Endothelial cell of umbilical vein (primary cell): ENCODE measurements around the gene MAPKAP1. TPM values are rescaled to one million over a fixed set of nuclear protein-coding genes. Genes with fewer than 3 reads are reported as not detected.

Source experiments
- BruUV-seq: library from RNA; stranded (reverse); fragments of 400-500 nt; replicated peaks from 2 replicates; lab custom pipeline; 2021; lab: Mats Ljungman, UMichigan
- CTCF ChIA-PET: fragments of 300-600, 350-600 bp; sonication (Branson Sonifier 250); formaldehyde crosslinking; loops from one replicate; lab custom pipeline; 2021; ENCODE audit warnings: antibody characterized with exemption, inconsistent platforms; lab: Charles Lee
- POLR2A ChIA-PET: fragments of 300-600, 350-600 bp; sonication (Branson Sonifier 250); formaldehyde crosslinking; loops from one replicate; lab custom pipeline; 2021; ENCODE audit warnings: antibody characterized with exemption, inconsistent platforms; lab: Charles Lee
- DNase-seq: peaks from one replicate; pipeline ENCODE4 v3.0.0-alpha.2; 2011; ENCODE audit warnings: low read depth, low spot score
- FAIRE-seq: peaks from 2 replicates; lab custom pipeline; 2011; peaks lifted over from hg19 to GRCh38; lab: Jason Lieb, UNC
- H2AFZ ChIP-seq: 2 replicates; pipeline ENCODE4 v1.6.0; 2012; ENCODE audit warnings: low read depth, low read length, control low read depth, inconsistent platforms
- H3K27ac ChIP-seq: 2 replicates; pipeline ENCODE4 v1.5.1; 2011; ENCODE audit warnings: low read depth, mild to moderate bottlenecking, control low read depth, low read length, moderate library complexity; ENCODE audit not compliant: insufficient read depth
- H3K27me3 ChIP-seq, 2 experiments: 2 replicates each; pipeline versions ENCODE4 v1.6.0 to v1.6.1; 2011; ENCODE audit warnings: low read length in 2 of 2, mixed read lengths in 1 of 2; ENCODE audit not compliant: control insufficient read depth in 2 of 2, insufficient read depth in 2 of 2
- H3K36me3 ChIP-seq, 2 experiments: 2 replicates in 1 of 2; 3 replicates in 1 of 2; pipeline ENCODE4 v1.5.1; 2011; ENCODE audit warnings: low read length in 2 of 2, mild to moderate bottlenecking in 1 of 2, moderate library complexity in 1 of 2; ENCODE audit not compliant: control insufficient read depth in 2 of 2, insufficient read depth in 2 of 2; ENCODE audit errors: extremely low read depth in 1 of 2
- H3K4me1 ChIP-seq: 3 replicates; pipeline ENCODE4 v1.5.1; 2011; ENCODE audit warnings: mild to moderate bottlenecking, low read length; ENCODE audit not compliant: control insufficient read depth, insufficient read depth; ENCODE audit errors: extremely low read depth
- H3K4me2 ChIP-seq: 2 replicates; pipeline ENCODE4 v1.6.1; 2011; ENCODE audit warnings: low read length, control low read depth, mixed read lengths; ENCODE audit not compliant: insufficient read depth
- H3K4me3 ChIP-seq, 3 experiments: fragments of 200-600 bp in 1 of 3; sonication (generic), shearing (Covaris generic) in 1 of 3; replicated peaks in 1 of 3; 2 replicates each; pipeline ENCODE4 v1.5.1; 2011 to 2016; ENCODE audit warnings: control low read depth in 3 of 3, low read length in 3 of 3, mild to moderate bottlenecking in 2 of 3, inconsistent platforms in 1 of 3, low read depth in 1 of 3, moderate library complexity in 1 of 3; ENCODE audit not compliant: insufficient read depth in 1 of 3
- H3K79me2 ChIP-seq: 2 replicates; pipeline ENCODE4 v1.6.0; 2012; ENCODE audit warnings: low read length, inconsistent platforms; ENCODE audit not compliant: control insufficient read depth, insufficient read depth
- H3K9ac ChIP-seq: replicated peaks from 2 replicates; pipeline ENCODE3; 2011; ENCODE audit warnings: low read length, control low read depth; ENCODE audit not compliant: insufficient read depth; ENCODE audit errors: extremely low read depth
- H3K9me1 ChIP-seq: replicated peaks from 3 replicates; pipeline ENCODE4 v1.6.0; 2011; ENCODE audit warnings: mild to moderate bottlenecking, low read length; ENCODE audit not compliant: control insufficient read depth, insufficient read depth; ENCODE audit errors: extremely low read depth
- H3K9me3 ChIP-seq: replicated peaks from 2 replicates; pipeline ENCODE4 v1.5.1; 2012; ENCODE audit warnings: low read length, inconsistent platforms; ENCODE audit not compliant: control insufficient read depth, insufficient read depth
- H4K20me1 ChIP-seq: replicated peaks from 2 replicates; pipeline ENCODE3; 2011; ENCODE audit warnings: mild to moderate bottlenecking, low read length; ENCODE audit not compliant: control insufficient read depth, insufficient read depth; ENCODE audit errors: extremely low read depth
- EZH2 ChIP-seq: IDR thresholded peaks from 2 replicates; pipeline ENCODE4 v1.6.1; 2012; ENCODE audit warnings: borderline replicate concordance, low read depth, mild to moderate bottlenecking, moderate library complexity, low read length, inconsistent platforms; ENCODE audit not compliant: severe bottlenecking
- FOS ChIP-seq: IDR thresholded peaks from 2 replicates; pipeline ENCODE4 v1.6.1; 2011; ENCODE audit warnings: mild to moderate bottlenecking, low read length, moderate library complexity, borderline replicate concordance; ENCODE audit not compliant: insufficient read depth
- GATA2 ChIP-seq: IDR thresholded peaks from 2 replicates; pipeline ENCODE4 v1.7.0; 2011; ENCODE audit warnings: low read depth, mild to moderate bottlenecking, moderate library complexity, mixed read lengths, low read length; ENCODE audit not compliant: insufficient read length, insufficient read depth
- JUN ChIP-seq: IDR thresholded peaks from 2 replicates; pipeline ENCODE4 v1.6.1; 2011; ENCODE audit warnings: borderline replicate concordance, low read depth; ENCODE audit not compliant: insufficient read length, insufficient read depth
- MYC ChIP-seq: IDR thresholded peaks from one replicate; pipeline ENCODE4 v1.6.1; 2011; ENCODE audit warnings: mild to moderate bottlenecking, low read depth, low read length
- POLR2A ChIP-seq: IDR thresholded peaks from 2 replicates; pipeline ENCODE4 v1.6.1; 2012; ENCODE audit warnings: low read depth, mild to moderate bottlenecking, control low read depth, low read length
- POLR2AphosphoS5 ChIP-seq: IDR thresholded peaks from 2 replicates; pipeline ENCODE4 v1.6.1; 2012; ENCODE audit warnings: low read depth, mild to moderate bottlenecking, control low read depth, low read length, moderate library complexity; ENCODE audit not compliant: insufficient read depth
- dilution Hi-C: fragments of 300-500 bp; cut with MboI; formaldehyde crosslinking; loops from one replicate; pipeline ENCODE4 v1.15.0; 2019; ENCODE audit warnings: low sequenced_read_pairs; ENCODE audit not compliant: extremely low pct_ligation_motif_present
- intact Hi-C: fragments of 100-400 bp; cut with micrococcal nuclease; formaldehyde crosslinking; loops from one replicate; pipeline ENCODE4 v1.10.0; 2022
- polyA plus RNA-seq, 4 experiments: library from polyadenylated mRNA; depleted of rRNA in 3 of 4; stranded (reverse) in 3 of 4; unstranded in 1 of 4; fragments of >200 nt; gene quantifications; 2 replicates each; pipeline versions ENCODE4 v1.2.1 to v1.2.3, GENCODE V29; 2011 to 2012; ENCODE audit warnings: missing spikeins in 1 of 4
- total RNA-seq: library from RNA; stranded (reverse); gene quantifications from 2 replicates; pipeline ENCODE4 v1.2.3, GENCODE V29; 2021
- TF ChIP-seq, protein P1 (sequence below), 2 donors: IDR thresholded peaks; 1 replicate in 1 of 2; 2 replicates in 1 of 2; pipeline ENCODE4 v1.5.1; 2011; ENCODE audit warnings: low read length in 2 of 2, mild to moderate bottlenecking in 2 of 2, moderate library complexity in 2 of 2, control low read depth in 1 of 2, inconsistent platforms in 1 of 2, low read depth in 1 of 2; ENCODE audit not compliant: insufficient read depth in 1 of 2; ENCODE audit errors: extremely low read depth in 1 of 2
- TF ChIP-seq, protein P2 (sequence below): IDR thresholded peaks from 2 replicates; pipeline ENCODE4 v1.6.1; 2011; ENCODE audit not compliant: insufficient read depth, insufficient read length

The MAPKAP1 gene
- total and polyA plus RNA-seq, 2 donors (not counting 3 experiments of a cell fraction or from before 2014, with no cell fraction given): 61.9 to 99.1 TPM

DNA sequence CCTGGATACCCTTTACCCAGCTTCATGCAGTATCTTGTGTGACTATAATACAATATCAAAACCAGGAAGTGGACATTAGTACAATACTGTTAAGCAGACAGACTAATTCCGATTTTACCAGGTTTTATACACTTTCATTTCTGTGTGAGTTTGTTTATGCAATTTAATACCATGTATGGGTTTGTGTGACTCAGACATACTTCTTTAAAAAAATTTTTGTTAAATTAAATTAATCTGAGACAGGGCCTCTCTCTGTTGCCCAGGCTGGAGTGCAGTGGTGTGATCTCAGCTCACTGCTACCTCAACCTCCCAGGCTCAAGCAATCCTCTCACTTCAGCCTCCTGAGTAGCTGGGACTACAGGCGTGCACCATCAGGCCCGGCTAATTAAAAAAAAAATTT lies 288.6 kb downstream of the MAPKAP1 start:
- H3K4me2 ChIP-seq: no peak overlapping the region

More for the DNA sequence above, 288.6 kb downstream of the MAPKAP1 start:
- no peaks in the 10 kb centered on the region for H3K36me3 ChIP-seq
- intact Hi-C loops (no loop called here), dilution Hi-C loops (no loop called here)
- DNase-seq (no peak), FAIRE-seq (no peak)
- H3K9me1 ChIP-seq: no peaks in the 10 kb centered on the region
- no peak overlapping the region for H2AFZ ChIP-seq
- H3K27me3 ChIP-seq: no peaks in the 10 kb centered on the region
- no peak overlapping the region for H3K4me3 ChIP-seq
- H3K27ac ChIP-seq: no peak overlapping the region
- H3K9me3 ChIP-seq: no peaks in the 10 kb centered on the region
- POLR2A ChIA-PET: no interaction called here
- no peaks in the 10 kb centered on the region for H4K20me1 ChIP-seq
- no peaks in the 10 kb centered on the region for H3K79me2 ChIP-seq
- TF ChIP-seq EZH2 (no peak), JUN (no peak), GATA2 (no peak), FOS (no peak), MYC (no peak), POLR2A (no peak), POLR2AphosphoS5 (no peak)
- TF ChIP-seq, protein P1, sequence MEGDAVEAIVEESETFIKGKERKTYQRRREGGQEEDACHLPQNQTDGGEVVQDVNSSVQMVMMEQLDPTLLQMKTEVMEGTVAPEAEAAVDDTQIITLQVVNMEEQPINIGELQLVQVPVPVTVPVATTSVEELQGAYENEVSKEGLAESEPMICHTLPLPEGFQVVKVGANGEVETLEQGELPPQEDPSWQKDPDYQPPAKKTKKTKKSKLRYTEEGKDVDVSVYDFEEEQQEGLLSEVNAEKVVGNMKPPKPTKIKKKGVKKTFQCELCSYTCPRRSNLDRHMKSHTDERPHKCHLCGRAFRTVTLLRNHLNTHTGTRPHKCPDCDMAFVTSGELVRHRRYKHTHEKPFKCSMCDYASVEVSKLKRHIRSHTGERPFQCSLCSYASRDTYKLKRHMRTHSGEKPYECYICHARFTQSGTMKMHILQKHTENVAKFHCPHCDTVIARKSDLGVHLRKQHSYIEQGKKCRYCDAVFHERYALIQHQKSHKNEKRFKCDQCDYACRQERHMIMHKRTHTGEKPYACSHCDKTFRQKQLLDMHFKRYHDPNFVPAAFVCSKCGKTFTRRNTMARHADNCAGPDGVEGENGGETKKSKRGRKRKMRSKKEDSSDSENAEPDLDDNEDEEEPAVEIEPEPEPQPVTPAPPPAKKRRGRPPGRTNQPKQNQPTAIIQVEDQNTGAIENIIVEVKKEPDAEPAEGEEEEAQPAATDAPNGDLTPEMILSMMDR (IDR thresholded peaks at IDR 0.05; ENCODE audit: extremely low read depth in 1 of 2, insufficient read depth in 1 of 2, low read depth in 1 of 2, low read length in 2 of 2): no peak
- TF ChIP-seq, protein P2, sequence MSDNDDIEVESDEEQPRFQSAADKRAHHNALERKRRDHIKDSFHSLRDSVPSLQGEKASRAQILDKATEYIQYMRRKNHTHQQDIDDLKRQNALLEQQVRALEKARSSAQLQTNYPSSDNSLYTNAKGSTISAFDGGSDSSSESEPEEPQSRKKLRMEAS: no peak
- H3K9ac ChIP-seq: no peak overlapping the region
- CTCF ChIA-PET: no interaction called here
- BruUV-seq: no TSS peak
- no peaks in the 10 kb centered on the region for H3K4me1 ChIP-seq
